Stimulated activated CD4-positive, alpha-beta T cell treated with anti-CD3 and anti-CD28 coated beads, Interleukin-12 subunit alpha, Interleukin-12 subunit beta, amount 100 ng/mL, for 4 hours (primary cell): ENCODE data around the gene RPS21.

Experiments used
- DNase-seq: peaks from one replicate; pipeline ENCODE4 v3.0.0-alpha.2; 2020

RPS21 gene

DNA sequence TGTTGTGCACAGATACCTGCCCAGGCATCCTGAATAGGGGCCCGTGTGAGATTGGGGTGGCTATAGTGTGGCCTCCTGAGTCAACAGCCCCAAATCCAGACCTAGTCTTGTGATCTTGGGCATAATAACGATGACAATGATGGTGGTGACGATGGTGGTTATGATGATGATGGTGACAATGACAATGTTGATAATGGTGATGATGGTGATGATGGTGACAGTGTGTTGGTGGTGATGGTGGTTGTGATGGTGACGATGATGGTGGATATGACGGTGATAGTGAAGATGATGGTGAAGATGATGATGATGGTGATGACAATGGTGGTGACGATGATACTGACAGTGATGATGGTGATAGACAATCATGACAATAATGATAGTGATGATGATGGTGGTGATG is 5.1 kb upstream of the RPS21 start:
- no peak for DNase-seq

DNA sequence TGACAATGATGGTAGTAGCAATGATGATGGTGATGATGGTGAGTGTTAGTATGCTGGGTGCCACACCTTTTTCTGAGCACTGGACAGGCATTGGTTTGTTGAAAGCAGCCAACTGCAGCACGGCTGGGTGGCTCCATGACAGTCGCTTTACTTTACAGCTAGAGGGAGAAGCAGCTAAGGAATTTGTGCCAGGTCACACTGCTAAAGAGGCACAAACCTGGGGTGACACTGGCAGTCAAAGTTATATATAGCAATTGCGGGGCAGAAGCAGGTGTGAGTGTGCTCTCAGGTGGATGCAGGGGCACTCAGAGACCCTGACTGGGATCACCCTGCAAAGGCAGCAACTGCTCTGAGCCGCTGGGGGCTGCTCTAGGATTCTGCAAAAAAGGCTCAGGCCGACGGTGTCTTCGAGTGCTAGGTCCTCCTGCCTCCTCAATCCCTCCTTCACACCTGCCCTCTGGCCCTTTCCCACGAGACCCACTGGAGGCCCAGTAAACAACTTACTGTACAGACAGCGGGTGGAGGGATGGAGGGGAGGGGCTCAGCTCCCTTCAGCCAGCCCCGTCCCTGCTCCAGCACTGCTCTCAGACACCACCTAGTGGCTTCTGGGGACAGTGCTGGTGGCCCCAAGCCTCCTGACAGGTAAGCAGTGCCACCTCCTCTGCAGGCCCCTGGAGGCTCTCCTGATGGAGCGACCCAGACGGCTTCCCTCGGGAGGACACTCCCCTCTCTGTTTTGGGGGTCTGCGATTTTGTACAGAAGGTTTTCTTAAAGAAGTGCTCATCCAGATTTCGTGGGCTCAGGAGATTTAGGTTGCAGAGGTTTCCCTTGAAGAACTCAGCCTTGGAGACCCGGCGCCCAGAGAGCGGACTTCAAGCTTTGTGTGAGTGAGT is 4.4 kb upstream of the RPS21 start:
- DNase-seq = peak; percentile 76

DNA sequence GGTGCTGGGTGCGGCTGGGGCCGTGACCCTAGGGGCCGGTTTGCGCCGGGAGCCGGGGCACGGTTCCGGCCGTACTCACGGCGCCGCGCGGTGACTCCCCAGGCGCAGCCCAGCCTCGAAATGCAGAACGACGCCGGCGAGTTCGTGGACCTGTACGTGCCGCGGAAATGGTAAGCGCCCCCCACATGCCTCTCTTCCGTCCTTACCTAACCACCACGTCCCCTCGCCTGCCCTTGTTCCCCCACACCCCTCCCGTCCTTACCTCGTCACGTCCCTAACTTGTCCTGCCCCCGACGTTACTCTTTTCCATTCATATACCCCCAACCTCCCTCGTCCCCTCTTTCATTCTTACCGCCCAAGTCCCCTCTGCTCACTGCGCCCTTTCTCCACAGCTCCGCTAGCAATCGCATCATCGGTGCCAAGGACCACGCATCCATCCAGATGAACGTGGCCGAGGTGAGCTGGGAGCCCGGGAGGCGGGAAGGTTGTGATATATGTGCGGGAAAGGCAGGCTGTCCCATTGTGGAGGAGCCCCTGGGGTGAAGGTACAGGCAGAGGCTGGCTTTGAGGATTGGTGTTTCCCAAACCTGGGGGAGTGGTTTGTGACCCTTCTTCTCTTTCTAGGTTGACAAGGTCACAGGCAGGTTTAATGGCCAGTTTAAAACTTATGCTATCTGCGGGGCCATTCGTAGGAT is 463 bp downstream of the RPS21 start:
- DNase-seq = no peak

DNA sequence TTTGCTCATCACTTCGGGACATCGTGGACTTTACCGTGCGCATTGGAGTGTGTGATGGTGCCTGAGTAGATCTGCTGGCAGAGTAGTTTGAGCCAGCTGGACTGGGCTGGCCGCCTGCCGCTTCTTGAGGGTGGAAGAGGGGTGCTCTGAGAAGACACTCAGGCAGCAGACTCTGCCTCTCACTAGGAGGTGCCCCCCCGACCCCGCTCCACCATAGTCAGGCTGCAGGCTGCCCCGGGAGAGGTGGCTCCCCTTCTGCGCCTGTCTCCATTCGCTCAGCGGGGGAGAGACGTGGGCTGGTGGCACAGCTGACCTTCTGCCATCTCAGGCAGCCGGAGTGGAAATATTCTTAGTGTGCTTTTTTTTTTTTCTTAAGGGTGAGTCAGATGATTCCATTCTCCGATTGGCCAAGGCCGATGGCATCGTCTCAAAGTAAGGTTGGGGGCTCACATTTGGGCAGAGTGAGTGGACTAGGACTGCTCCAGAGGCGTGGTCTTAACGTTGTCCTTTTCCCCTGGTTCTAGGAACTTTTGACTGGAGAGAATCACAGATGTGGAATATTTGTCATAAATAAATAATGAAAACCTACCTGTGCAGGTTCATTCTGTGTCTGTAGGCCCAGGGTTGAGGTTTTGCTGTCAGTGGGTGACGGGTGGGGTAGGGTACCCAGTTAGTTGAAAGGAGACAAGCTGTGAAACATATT is 1.2 kb downstream of the RPS21 start:
- no peak for DNase-seq

DNA sequence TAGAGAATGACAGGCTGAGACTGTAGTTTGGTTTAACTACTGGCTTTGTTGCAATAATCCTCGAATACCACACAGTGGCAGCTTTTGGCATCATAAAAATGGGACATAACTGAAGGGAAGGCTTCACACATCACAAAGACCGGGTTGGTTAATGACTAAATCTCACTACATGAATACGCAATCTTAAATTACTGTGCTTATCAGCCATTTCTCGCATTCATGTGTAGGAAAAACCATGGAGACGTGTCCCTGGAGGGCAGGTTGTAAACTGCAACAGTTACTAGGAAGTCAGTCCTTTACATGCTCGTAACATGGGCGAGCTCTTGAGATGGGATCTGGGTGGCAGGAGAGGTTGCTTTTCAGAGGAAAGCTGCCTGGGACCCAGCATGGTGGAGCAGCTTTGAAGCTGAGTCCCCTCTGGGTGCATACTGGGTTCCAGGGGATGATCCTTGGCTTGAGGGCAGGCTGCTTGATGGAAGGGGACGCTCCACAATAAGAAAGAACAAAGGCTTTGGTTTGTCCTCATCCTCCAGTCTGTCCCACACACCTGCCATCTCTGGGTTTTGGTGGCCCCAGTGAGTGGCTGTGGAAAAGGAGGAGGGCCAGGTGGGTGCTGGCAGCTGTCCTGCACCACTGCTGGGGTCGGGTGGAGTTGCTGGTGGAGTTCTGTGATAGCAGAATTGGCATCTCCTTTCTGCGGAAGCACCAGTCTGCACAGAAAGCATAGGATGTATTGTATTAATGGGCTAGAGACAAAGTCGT is 2.1 kb downstream of the RPS21 start:
- DNase-seq = no peak

DNA sequence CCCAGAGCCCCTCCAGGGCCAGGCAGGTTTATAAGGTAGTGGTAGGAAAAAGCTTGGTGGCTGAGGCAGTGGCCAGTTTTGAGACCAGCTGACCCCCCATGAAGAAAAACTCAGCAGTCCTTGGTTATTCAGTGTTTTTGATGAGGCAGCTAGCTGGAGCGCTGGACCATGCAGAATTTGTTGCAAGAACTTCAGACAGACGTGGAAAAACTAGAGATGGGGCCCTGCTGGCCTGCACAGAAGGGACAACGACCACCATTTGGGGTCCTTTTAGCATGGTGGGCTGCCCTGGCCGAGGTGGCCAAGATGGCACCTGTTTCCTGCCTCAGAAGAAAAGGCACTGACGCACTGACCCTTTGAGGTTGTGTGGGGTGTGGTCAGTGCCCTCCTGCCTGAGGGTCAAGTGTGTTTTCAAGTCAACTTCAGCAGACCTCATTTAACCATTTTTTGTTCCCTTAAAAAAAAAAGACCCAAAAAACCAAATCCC is 2.7 kb downstream of the RPS21 start:
- no peak for DNase-seq

DNA sequence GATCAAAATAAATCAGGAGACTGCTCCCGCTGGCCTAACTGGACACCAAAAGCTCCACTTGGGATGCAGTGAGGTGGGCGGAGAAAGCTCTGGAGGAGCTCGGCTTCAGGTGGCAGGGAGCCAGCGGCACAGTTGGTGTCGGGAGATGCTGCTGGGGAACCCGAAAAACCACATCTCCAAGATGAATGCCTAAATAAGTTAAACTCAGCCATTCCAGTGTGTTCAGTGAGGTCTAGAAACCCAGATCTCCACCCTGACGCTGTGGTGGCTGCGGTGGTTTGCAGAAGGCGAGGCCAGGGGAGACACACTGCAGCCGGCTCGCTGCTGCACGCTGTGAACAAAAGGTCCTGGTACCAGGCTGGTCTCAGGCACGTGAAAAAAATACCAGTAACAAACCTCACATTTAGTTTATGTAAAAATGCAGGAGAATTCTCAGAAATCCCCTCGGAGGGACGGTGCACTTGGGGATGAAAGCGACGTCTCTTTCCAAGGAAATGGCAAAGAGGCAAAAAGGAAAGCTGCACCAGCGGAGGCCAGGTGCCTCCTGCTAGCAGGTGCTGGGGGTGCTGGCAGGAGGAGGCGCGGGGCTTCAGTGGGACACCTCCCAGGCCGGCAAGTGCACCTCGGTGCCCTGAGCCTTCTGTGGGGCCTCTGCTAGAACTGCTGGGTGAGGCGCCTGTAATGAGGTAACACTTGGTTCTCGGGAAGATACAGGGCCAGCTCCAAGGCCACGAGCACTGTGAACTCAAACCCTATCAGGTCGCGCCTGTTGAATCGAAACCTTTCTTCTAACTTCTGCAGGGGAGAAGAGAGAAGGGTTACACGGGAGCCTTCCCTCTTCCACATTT is 3.6 kb downstream of the RPS21 start:
- DNase-seq = no peak

DNA sequence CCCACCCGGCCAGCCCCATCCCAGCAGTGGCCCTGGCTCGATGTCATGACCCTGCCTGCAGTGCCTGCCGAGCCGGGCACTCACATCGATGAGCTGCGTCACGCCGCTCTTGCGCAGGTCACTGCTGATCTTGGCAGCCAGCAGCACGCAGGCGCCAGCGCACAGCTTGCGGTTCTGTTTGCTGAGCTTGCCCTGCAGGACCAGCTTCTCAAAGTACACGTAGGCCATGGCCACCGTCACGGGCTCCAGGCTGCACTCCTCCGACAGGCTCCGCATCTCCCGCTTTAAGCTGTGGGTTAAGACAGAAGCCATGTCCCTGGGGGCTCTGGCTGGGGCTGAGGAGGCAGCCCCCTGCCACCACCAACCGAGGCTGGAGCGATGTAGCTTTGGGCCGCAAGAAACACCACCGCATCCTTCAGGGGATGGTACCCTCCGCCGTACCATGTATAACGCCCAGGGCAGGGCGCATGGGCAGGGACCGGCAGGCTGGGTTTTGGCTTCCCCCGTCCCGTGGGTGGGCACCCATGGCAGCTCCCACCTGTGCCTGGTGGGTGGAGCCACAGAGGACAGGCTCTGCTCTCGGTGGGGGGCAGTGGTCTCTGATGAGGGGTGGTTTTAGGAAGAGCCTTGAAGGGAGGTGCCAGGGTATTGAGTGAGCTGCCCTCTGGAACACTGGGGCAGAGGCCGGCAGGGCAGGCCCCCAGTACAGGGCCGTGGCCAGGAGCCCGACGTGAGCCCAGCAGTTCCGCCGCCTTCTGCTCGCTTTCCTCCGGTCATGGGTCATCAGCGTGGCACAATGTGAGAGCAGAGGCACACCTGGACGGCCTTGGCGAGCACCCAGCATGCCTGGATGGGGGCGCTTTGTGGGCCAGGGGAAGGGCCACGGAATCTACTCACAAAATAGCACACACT is 4.5 kb downstream of the RPS21 start:
- DNase-seq = no peak

DNA sequence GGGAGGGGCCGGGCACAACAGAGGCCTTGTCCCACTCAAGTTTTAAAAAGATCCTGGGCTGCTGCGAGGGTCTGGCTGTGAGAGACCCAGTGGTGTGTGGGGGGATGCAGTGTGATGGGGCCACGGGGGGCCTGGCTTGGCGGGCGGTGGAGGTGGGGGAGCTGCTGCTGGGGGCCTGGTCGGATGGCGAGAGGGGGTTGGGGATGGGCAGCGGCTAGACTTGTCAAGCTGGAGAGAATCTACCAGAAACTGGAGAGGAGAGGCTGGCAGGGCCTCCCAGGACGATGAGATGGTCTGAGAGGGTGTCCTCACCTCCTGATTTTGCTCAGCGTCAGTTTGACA is 5.1 kb downstream of the RPS21 start:
- DNase-seq = no peak

DNA sequence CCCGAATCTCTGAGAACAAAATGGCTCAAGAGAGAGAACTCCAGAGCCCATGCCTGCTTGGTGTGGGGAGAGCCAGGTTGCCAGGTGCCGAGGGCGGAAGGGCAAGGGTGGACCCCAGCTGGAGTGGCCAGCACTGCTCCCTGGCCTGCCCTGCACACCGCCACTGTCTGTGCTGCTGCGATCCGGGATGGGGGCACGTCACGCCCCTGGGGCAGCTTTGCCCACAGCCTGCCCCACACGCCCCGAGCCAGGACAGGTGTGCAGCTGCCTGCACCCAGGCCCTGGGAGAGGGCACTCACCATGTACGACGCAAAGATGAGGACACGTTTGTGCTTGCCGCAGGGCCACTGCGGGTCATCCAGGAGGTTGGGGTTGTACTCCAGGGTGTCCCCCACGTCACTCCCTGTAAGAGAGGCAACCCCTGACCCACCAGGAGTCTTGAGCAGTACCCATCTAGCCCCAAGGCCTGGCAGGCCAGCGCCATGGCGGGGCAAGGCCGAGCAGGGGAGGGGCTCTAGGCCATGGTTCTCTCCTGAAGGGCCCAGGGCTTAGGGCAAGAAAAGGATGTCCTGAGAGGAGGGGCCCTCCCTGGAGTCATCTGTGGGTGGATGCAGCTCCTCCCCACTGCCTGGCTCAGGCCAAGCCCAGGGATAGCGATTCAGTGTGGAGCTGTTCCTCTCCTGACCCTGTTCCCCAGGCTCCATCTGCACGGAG is 5.9 kb downstream of the RPS21 start:
- DNase-seq = no peak

DNA sequence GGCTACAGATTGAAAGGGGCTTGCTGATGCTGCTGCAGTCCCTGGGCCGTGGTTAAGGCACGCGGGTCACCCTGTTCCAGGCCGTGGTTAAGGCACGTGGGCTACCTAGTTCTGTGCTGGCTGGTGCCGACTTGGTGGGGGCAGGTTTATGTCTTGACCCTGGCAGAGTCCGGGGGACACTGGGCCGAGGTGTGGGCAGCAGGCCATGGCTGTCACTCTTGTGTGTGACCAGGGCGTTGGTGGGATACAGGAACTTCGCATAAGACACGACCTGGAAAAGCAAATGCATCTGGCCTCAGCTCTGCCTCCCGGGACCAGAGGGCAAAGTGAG is 6.4 kb downstream of the RPS21 start:
- no peak for DNase-seq

DNA sequence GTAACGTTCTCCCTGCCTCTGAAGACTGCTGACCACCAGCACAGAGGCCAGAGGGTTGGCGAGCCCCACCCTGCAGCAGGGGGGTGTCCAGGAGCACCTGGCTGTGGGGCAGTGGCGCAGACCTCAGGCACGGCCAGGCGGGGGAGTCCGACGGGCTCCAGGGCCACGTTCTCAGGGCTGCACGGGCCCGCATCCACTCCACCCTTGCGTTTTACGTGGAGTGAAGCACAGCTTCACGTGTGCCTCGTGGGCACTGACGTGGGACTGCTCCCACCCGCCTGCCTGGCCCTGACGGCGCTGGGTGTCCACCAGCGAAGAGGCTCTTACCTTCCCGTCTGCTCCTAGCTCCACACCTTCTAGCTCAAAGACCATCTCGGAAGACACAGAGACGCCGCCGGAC is 6.9 kb downstream of the RPS21 start:
- DNase-seq = no peak

DNA sequence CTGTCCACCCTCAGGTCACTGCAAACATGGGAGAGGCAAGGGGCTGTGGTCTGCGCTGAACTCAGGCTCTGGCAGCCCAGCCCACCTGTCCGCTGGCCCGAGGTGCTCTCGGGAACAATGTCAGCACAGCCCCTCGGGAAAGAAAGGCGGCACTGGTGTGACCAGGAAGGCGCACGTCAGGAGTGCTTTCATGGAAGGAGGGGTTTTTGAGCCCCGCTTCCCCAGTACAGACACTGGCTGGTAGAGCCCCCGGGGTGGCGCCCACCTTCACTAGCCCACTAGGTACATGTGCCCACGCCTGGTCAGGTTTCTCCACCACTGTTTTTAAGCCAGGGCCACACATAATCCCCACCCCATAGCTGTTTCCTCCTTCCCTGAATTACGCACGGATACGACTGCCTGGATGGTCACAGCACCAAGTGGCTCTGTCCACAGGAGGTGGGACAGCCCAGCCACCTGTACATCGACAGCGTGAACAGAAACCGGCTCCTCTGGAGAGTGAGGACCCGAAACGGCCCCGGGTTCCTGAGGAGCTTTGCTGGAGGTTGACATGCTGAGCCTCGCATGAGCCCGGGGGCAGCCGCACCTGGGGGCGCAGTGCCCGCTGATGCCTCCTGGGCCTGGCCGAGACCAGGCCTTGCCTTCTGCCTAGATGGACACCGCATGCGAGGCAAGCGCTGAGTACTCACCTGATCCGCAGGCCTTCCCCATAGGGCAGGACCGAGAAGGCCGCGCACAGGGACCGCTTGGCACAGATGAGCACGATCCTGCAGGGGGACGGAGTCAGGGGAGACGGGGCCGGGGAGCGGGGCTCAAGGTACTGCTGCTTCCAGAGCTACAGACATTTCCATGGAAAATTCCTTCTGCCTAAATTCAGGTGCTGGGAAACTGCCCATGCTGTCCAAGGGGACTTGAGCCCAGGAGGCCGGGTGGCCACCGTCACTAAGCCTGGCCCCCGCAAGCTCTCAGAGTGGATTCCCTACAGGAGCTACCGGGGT is 7.6 kb downstream of the RPS21 start:
- no peak for DNase-seq

DNA sequence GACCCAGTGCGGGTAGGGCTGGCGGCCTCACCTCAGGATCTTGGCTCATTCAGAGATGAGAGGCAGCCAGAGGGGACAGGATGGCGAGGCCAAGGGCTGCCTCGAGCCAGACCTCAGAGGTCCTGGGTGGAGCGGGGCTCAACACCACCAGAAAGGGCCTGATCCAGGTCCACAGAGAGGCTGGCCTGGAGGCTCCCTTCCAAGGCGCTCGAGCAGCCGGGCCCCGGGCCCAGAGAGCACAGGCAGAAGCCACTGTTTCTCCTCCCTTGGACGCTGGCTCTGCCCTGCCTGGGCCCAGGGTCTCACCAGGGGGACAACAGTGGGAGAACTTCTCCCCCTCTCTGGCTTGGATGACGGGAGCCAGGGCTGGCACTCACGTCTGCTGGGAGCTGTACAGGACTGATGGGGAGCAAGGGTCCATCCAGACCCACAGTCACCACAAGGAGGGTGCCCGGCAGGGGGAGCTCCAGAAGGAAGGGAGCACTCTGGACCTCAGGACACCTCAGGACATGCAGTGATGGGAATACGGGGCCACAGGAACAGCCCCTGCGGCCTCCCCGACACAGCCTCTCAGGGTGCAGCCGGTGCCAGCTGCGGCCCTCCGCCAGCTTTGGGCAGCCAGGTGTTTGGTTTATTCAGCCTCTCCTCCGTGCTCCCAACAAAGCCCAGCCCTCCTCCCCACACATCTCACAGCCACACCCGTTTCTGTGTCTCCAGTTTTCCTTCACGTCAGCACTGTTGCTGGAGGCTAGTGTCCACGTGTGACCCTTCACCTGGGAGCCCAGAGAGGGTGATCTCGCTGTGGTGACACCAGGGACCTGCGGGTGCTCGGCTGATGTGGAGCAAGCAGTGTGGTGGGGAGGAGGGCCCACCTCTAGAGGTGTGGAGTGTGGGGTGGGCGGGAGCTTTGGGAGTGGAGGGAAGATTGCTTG is 8.7 kb downstream of the RPS21 start:
- DNase-seq = no peak

DNA sequence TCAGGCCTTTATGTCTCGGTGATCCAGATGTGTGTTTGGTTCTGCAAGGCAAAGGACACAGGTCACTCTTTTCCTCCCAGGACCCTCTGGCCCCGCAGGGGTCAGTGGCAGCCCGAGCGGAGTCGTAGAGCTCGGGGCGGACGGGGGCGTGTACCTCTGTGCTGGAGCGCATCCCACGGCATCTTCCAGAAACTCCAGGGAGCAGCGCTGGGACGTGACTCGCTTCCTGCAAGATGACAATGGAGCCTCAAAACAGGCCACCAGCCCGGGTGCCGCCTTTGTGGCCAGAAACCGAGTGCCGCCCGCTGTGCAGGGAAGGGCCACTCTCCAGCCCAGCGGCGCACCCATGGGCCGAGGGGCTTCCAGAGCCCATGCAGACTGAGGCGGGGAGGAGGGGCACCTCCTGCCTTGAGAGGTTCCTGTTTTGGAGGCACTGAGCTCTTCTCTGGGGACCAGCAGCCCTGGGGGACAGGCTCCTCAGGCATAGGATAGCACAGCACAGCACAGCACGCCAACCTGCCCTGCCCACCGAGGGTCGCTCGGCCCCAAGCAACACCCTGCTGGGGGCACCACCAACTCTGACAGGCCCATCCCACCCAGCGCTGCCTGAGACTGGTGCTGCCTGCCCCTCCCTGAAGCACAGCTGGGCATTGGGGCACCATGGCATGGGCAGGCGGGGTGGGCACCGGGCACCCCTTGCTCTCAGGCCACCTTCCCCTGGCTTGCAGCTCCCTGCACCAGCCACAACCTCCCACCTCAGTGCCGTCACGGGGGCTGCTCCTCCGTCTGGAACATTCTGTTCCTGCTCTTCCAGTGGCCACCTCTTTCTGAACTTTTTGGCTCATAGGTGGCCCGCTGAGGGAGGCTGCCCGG is 9.7 kb downstream of the RPS21 start:
- no peak for DNase-seq

DNA sequence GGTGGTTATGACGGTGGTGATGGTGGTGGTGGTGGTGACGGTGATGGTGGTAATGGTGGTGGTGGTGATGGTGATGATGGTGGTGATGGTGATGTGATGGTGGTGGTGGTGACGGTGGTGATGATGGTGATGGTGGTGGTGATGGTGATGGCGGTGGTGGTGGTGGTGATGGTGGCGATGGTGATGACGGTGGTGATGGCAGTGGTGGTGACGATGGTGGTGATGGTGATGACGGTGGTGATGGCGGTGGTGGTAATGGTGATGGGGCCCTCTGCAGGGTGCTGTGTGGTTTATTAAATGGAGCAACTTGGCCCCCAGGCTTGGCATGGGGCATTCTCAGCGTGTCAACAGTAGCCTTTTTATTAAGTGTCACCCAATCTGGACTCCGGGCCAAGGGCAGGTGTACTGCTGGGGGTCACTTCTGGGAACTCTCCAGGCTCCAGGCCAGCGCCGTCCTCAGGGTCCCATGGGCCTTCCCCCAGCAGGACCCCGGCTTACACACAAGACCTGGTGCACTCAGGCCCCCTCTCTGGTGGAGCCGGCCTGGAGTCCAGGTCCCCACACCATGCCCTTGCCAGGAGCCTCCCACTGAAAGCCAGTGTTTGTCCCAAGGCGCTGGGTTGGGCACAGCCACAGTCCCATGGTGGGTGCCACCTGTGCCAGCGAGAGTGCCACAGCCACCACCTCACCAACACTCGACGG is 11.4 kb downstream of the RPS21 start:
- DNase-seq = no peak
